HL-60 (cell line): Measurements from ENCODE around the gene CCDC92.

ENCODE experiments used
- DNase-seq, 2 experiments: peaks; one replicate each; pipeline ENCODE4 v3.0.0-alpha.2; 2010 to 2020; ENCODE audit warnings: low read depth in 1 of 2, low spot score in 1 of 2
- H3K27ac ChIP-seq: fragments of 250-450 bp; sonication (Bioruptor Pico); replicated peaks from 2 replicates; pipeline ENCODE4 v1.5.1; 2020; ENCODE audit warnings: mild to moderate bottlenecking, moderate library complexity
- H3K27me3 ChIP-seq: fragments of 250-450 bp; sonication (Bioruptor Pico); 2 replicates; pipeline ENCODE4 v1.5.1; 2021; ENCODE audit warnings: mild to moderate bottlenecking, moderate library complexity; ENCODE audit not compliant: insufficient read depth, poor library complexity, severe bottlenecking
- H3K4me3 ChIP-seq: replicated peaks from 2 replicates; pipeline ENCODE4 v1.5.1; 2011; ENCODE audit warnings: mild to moderate bottlenecking, control low read depth, low read length; ENCODE audit not compliant: insufficient read depth
- CTCF ChIP-seq: IDR thresholded peaks from one replicate; pipeline ENCODE4 v1.5.1; 2011; ENCODE audit warnings: low read length, control low read depth, inconsistent platforms; ENCODE audit not compliant: insufficient read depth
- GABPA ChIP-seq: IDR thresholded peaks from 2 replicates; pipeline ENCODE4 v1.6.1; 2012; ENCODE audit warnings: low read depth
- POLR2AphosphoS5 ChIP-seq: IDR thresholded peaks from 2 replicates; pipeline ENCODE4 v1.6.1; 2012; ENCODE audit warnings: low read depth
- SPI1 ChIP-seq: IDR thresholded peaks from 2 replicates; pipeline ENCODE4 v1.6.1; 2012; ENCODE audit warnings: low read depth, mild to moderate bottlenecking, borderline replicate concordance
- TF ChIP-seq, protein P1 (sequence below): IDR thresholded peaks from 2 replicates; pipeline ENCODE4 v1.6.1; 2012; ENCODE audit warnings: low read depth; ENCODE audit not compliant: insufficient replicate concordance

The CCDC92 gene

GRCh38 chr12:123906711-123907420 lies 65.8 kb downstream of the CCDC92 start:
- no peak overlapping the region for H3K4me3 ChIP-seq
- H3K27ac ChIP-seq = no peak overlapping the region
- TF ChIP-seq POLR2AphosphoS5 (no peak), GABPA (no peak), CTCF (no peak), SPI1 (no peak)
- TF ChIP-seq, protein P1, sequence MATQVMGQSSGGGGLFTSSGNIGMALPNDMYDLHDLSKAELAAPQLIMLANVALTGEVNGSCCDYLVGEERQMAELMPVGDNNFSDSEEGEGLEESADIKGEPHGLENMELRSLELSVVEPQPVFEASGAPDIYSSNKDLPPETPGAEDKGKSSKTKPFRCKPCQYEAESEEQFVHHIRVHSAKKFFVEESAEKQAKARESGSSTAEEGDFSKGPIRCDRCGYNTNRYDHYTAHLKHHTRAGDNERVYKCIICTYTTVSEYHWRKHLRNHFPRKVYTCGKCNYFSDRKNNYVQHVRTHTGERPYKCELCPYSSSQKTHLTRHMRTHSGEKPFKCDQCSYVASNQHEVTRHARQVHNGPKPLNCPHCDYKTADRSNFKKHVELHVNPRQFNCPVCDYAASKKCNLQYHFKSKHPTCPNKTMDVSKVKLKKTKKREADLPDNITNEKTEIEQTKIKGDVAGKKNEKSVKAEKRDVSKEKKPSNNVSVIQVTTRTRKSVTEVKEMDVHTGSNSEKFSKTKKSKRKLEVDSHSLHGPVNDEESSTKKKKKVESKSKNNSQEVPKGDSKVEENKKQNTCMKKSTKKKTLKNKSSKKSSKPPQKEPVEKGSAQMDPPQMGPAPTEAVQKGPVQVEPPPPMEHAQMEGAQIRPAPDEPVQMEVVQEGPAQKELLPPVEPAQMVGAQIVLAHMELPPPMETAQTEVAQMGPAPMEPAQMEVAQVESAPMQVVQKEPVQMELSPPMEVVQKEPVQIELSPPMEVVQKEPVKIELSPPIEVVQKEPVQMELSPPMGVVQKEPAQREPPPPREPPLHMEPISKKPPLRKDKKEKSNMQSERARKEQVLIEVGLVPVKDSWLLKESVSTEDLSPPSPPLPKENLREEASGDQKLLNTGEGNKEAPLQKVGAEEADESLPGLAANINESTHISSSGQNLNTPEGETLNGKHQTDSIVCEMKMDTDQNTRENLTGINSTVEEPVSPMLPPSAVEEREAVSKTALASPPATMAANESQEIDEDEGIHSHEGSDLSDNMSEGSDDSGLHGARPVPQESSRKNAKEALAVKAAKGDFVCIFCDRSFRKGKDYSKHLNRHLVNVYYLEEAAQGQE = no peak
- DNase-seq = no peak
- H3K27me3 ChIP-seq = no peaks in the 10 kb centered on the region

GRCh38 chr12:123905319-123905925 lies 67.2 kb downstream of the CCDC92 start:
- TF ChIP-seq SPI1 (no peak), CTCF (peak; percentile 64)
- peak; percentile 35 to 52 for DNase-seq
- no peaks in the 10 kb centered on the region for H3K27me3 ChIP-seq
- no peak overlapping the region for H3K27ac ChIP-seq
- no peak overlapping the region for H3K4me3 ChIP-seq

- DNase-seq = no peak
- Histone ChIP-seq H3K4me3 (no peak overlapping the region), H3K27me3 (no peaks in the 10 kb centered on the region), H3K27ac (no peak overlapping the region)
- TF ChIP-seq GABPA = no peak
- no peak for TF ChIP-seq CTCF
- TF ChIP-seq, protein P1 = no peak
Observed at GRCh38 chr12:123903301-123904065, 69.1 kb downstream of the CCDC92 start.
